HG02943 (cell line): ENCODE data around the gene SOX12.
"Not testable (repeated sequence)": the region's sequence is repeated elsewhere in the genome, so short reads cannot be mapped to it uniquely, and the experiment has no call there.

Experiments
- ATAC-seq: cut with Tn5 transposase; IDR thresholded peaks from one replicate; pipeline ENCODE4 v1.9.1; 2021; ENCODE audit warnings: mild to moderate bottlenecking, low read depth, moderate library complexity; ENCODE audit not compliant: unreplicated experiment

SOX12 gene

DNA sequence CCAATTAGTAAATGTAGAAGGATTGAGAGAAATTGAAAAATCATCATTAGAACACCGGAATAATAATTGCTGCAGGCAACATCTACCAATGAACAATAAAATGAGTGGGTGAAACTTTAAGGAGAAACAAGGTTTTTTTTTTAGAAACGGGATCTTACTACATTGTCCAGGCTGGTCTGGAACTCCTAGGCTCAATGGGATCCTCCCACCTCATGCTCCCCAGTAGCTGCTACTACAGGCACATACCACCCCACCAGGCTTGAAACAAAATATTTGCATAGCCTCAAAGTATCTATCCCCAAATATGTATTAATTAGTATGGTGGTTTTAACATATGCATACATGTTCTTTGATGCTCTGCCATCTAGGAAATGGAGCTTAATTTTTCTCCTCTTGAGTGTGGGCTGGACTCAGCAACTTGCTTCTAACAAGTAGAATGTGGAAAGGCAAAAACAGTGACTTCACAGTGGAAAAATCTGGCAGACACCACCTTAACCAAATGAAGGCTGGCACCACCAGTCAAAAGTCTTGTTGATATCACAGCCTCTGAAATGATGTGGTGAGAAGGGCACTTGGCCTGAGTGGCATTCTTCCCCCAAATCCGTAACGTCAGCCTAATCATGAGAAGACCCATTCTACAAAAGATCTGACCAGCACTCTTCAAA is 33.7 kb downstream of the SOX12 start:
- no peak for ATAC-seq

DNA sequence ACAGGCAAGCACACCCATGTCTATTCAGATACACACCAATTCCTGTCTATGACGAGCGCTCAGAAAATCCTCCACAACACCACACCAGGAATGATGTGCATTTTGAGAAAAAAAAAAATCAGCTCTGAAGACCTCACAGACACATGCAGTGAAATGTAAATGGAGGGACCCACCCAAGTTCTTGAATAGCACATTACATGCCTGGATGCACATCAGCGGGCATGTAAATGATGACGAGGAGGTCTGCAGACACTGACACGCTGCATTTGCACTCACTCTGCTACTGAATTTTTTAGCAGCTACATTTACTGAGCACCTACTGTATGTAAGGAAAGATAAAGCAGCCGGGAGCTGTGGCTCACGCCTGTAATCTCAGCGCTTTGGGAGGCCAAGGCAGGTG is 36.2 kb downstream of the SOX12 start:
- ATAC-seq, result no peak

GRCh38 chr20:362271-363254 is 37.2 kb downstream of the SOX12 start:
- ATAC-seq, result no peak

DNA sequence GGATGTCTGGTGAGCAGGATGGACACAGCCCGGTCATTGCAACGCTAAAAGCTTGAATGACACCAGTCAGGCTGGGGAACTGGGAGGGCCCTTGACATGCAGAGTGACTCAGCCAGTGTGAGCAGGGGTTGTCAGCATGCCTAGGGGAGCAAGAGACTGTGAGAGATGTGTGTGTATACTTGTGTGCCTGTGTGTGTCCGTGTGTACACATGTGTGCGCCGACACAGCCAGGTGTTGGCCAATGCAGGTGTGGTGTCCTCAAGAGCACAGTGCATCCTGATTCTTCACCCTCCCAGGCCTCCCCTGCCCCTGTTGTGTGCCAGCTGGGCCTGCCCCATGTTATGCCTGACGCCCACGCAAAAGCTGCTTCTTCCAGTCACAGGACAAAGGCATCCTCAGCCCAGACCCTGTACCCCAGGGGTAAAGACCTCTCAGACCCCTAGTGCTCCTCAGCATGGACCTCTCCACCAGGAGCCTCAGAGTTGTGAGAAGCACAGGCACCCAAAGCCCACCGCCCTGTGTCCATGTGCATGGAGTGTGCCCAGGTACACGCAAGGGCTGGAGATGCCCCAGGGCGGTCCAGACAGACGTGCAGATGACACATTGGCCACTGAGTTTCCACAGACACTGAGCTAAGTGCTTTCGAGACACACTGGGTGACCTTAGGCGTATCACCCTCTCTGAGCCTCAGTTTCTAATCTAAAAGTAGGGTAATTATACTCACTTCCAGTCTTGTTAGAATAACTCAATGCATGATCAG is 38.1 kb downstream of the SOX12 start:
- ATAC-seq, result no peak

DNA sequence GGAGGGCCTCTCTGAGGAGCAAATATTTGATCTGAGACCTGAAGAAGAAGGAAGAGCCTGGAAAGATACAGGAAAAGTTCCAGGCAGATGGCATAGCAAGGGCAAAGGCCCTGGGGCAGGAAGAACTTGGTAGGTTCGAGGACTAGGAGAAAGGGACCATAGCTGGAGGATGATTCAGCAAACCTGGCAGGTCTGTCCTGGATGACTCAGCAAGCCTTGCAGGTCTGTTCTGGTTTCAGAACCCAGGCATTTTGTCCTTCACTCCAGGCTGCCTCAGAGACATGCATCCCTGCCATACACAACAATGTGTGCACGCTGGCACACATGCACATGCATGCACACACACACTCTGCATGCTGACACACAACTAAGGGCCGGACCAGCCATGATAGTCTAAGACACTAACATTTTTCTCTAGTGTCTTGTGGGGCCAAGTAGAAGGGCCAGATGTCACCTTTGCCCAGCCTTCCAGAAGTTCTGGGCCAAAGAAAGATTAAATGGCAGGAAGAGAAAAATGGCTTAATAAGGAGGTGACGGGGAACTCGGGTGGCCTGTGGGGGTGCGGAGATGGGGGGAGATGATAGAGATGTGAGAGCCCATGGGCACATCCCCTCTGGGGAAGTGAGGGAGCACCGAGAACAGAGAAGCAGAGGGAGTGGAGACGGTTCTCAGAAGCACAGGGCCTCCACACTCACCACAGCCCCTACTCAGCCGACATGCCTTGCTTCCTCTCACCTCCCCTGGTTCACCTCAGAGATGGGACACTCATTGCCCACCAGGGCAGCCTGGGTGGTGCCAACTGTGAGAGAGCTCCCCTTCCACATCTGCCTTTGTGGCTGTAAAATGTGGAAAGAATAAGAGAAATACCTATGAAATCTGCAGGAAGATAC is 39.8 kb downstream of the SOX12 start:
- ATAC-seq, result no peak

- ATAC-seq, result no peak
Observed at GRCh38 chr20:366041-366718, 40.8 kb downstream of the SOX12 start.

- ATAC-seq, result no peak
Observed at GRCh38 chr20:366719-367485, 41.5 kb downstream of the SOX12 start.

DNA sequence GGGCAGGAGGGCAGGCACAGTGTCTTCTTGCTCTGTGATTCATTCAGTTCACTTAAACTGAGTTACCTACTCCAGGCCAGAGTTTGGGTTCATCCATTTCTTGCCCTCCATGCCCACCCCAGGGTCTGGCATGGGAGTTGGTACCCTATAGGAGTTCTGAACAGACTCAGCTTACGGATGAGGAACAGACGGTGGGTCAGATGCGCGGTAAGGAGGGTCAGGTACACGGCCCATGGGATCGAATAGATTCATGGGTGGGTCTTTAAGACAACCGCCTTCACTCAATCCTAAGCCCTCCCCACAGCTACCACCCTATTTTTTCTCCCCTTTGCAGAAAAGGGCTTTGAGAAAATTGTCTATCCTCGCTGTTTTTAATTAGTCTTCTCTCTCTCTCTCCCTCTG is 42.1 kb downstream of the SOX12 start:
- no peak for ATAC-seq

- no peak for ATAC-seq
Observed at GRCh38 chr20:368915-369314, 43.6 kb downstream of the SOX12 start.

- ATAC-seq, result no peak
Observed at GRCh38 chr20:370151-370600, 44.8 kb downstream of the SOX12 start.

GRCh38 chr20:370977-371754 is 45.8 kb downstream of the SOX12 start:
- no peak for ATAC-seq

GRCh38 chr20:371755-372542 is 46.6 kb downstream of the SOX12 start:
- no peak for ATAC-seq

DNA sequence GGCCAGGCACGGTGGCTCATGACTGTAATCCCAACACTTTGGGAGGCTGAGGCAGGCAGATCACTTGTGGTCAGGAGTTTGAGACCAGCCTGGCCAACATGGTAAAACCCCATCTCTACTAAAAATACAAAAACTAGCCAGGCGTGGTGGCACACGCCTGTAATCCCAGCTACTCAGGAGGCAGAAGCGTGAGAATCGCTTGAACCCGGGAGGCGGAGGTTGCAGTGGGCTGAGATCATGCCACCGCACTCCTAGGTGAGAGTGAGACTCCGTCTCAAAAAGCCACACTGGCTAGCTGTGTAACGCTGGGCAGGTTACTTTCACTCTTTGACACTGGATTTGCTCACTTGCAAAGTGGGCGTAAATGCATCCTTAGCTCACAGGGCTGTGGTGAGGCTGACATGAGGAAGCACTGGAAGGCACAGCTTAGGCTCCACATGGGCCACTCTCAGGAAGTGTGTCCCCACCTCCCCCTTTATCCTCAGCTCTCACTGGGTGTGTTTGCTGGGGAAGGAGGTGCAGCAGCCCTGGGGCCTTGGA is 47.3 kb downstream of the SOX12 start:
- ATAC-seq, result not testable (repeated sequence)

DNA sequence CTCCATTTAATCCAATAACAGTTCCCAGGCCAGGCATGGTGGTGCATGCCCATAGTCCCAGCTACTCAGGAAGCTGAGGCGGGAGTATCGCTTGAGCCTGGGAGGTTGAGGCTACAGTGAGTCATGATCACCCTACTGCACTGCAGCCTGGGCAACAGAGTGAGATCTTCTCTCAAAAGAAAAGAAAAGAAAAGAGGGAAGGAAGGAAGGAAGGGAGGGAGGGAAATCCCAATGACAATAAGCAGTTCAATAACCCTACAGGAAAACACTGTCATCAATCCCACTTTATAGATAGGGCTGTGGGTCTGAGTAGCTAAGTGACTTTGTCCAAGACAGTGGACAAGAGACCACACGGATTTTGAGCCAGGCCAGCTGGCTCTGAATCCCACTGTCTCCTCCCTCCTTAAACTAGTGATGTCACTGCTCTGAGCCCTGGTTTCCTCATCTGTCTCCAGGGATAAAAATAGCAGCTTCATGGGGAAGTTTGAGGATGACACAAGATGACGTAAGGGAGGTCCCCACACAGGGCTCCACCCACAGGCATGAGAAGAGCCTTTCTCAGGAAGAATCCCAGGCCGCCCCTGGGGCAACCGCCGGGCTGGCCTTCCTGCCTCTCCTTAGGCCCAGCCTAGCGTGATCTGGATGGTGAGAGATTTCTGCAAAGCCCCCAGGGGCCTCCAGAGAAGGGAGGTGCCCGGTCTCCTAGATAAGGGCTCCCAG is 48.0 kb downstream of the SOX12 start:
- no peak for ATAC-seq

DNA sequence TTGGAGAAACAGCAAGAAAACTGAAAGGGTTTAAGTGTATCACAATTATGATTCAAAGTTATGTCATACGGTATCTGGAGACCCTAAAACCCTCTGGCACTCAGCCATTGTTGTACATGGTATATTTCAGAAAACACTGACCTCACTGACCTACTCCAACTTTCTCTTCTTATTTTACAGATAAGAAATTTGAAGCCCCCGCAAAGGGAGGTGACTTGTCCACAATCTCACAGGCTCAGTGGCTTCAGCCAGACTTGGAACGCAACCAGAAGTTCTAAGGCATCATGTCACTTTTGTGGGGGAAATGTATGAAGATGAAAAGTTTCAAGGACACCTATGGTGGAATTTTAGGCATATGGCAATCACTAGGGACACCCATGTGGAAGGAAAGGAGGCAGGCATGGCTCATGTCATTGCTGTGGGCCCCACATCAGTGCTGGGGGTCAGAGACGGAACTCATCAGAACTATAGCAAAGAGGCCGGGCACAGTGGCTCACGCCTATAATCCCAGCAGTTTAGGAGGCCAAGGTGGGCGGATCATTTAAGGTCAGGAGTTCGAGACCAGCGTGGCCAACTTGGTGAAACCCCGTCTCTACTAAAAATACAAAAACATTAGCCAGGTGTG is 50.0 kb downstream of the SOX12 start:
- ATAC-seq, result no peak

DNA sequence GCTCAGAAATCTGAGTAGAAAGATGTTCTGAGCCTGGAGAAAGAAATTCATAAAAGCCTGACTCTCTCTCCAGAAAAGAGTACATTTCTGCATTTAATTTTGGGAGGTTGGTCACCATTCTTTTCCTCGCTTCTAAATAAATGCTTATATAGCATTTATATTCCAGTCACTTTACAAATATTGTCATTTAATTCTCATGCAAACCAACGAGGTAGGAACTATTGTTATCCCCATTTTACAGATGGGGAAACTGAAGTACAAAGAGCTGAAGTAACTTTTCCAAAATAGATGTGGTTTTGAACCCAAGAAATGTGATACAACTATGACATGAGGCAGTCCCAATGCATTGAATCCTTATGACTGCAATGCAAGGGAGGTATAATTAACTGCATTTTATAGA is 50.7 kb downstream of the SOX12 start:
- no peak for ATAC-seq
